Stimulated activated CD8-positive, alpha-beta memory T cell treated with anti-CD3 and anti-CD28 coated beads, Interleukin-2, amount 100 ng/mL, for 48 hours (primary cell): ENCODE measurements around the gene OSTC.

ENCODE experiments used
- DNase-seq, 2 donors: peaks; one replicate each; pipeline ENCODE4 v3.0.0-alpha.2; 2020; ENCODE audit warnings: low read depth in 2 of 2

Gene OSTC

DNA sequence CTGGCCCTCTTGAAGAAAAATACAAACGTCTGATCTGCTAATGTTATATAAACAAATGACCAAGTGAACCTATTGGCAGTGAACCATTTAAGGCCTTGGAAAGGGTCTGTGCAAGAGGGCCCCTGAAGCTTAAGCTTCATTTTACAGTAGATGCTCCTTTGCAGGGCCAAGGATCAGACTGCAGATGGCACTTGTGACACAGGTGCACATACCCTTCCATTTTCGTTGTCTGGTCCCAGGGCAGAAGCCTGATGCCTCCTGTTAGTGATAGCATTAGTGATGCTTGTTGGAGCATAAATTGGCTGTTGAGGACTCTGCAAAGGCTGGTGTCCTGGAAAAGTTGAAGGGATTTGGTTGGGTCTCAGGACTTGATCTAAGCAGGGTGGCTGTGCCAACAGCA is 65.9 kb downstream of the OSTC start:
- DNase-seq: no peak

DNA sequence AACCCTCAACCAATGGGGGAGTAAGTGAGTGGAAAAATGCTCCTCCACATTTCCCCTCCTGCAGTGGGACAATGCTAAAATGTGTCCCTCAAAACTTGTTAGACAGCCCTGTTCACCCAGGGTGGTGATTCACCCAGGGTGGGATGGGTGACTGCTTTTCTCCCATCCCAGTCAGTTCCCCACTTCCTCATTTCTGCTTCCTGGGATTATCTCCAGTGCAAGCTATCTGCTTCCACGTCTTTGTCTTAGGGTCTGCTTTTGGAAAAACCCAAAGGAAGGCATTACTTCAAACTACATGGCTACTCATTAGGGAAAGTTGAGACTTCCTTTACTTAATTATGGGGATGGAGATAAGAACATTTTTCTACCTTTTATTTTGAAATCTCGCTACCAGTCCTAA is 67.0 kb downstream of the OSTC start:
- no peak for DNase-seq
